ENCODE data around the gene VWA5B1. TPM values are rescaled to one million over a fixed set of nuclear protein-coding genes. Genes with fewer than 3 reads are reported as not detected.

The VWA5B1 gene
- total and polyA plus RNA-seq, 2 of the 8 experiments (the other 6 are each of a cell fraction or from before 2014, with no cell fraction given) = 0.54 to 2.3 TPM

- TF ChIP-seq CHD7 (IDR thresholded peaks at IDR 0.05; ENCODE audit: insufficient replicate concordance, low read length) = no peak
Measured at GRCh38 chr1:20375563-20375962, 84.9 kb downstream of the VWA5B1 start (continued).

All from H1 (cell line).